Endodermal cell (in vitro differentiated cells): ENCODE results near the gene MAST1. TPM values are rescaled to one million over a fixed set of nuclear protein-coding genes. Genes with fewer than 3 reads are reported as not detected.

Source experiments
- DNase-seq: peaks from one replicate; pipeline ENCODE4 v3.0.0-alpha.2; 2017
- H3K27ac ChIP-seq: 2 replicates; pipeline ENCODE4 v1.5.1; 2013; ENCODE audit warnings: mild to moderate bottlenecking, low read depth, low read length, moderate library complexity
- H3K27me3 ChIP-seq: 2 replicates; pipeline ENCODE4 v1.6.1; 2013; ENCODE audit warnings: mild to moderate bottlenecking, low read length, moderate library complexity; ENCODE audit not compliant: insufficient read depth, control insufficient read depth, poor library complexity, severe bottlenecking
- H3K36me3 ChIP-seq: 2 replicates; pipeline ENCODE4 v1.7.0; 2013; ENCODE audit warnings: mild to moderate bottlenecking, low read length, moderate library complexity; ENCODE audit not compliant: control insufficient read depth, insufficient read depth
- H3K4me1 ChIP-seq: one replicate; pipeline ENCODE4 v1.7.0; 2013; ENCODE audit warnings: low read length; ENCODE audit not compliant: control insufficient read depth, insufficient read depth
- H3K4me3 ChIP-seq: 2 replicates; pipeline ENCODE4 v1.5.1; 2013; ENCODE audit warnings: mild to moderate bottlenecking, low read length, moderate library complexity
- H3K9ac ChIP-seq: 2 replicates; pipeline ENCODE4 v1.6.1; 2013; ENCODE audit warnings: mild to moderate bottlenecking, low read length, moderate library complexity; ENCODE audit not compliant: poor library complexity, severe bottlenecking; ENCODE audit errors: extremely low read depth
- H3K9me3 ChIP-seq: 2 replicates; pipeline ENCODE4 v1.6.1; 2013; ENCODE audit warnings: mild to moderate bottlenecking, low read length, moderate library complexity; ENCODE audit not compliant: control insufficient read depth
- H3K27ac Mint-ChIP-seq: 2 replicates; pipeline ENCODE4 v1.8.0; 2020; ENCODE audit warnings: mixed read lengths
- H3K27me3 Mint-ChIP-seq: 2 replicates; pipeline ENCODE4 v1.8.0; 2021; ENCODE audit warnings: mild to moderate bottlenecking, mixed read lengths; ENCODE audit not compliant: insufficient read depth
- H3K36me3 Mint-ChIP-seq: 2 replicates; pipeline ENCODE4 v1.8.0; 2020; ENCODE audit warnings: low read depth, mixed read lengths
- H3K4me1 Mint-ChIP-seq: 2 replicates; pipeline ENCODE4 v1.8.0; 2020; ENCODE audit warnings: mixed read lengths
- H3K4me3 Mint-ChIP-seq: 2 replicates; pipeline ENCODE4 v1.8.0; 2020; ENCODE audit warnings: mild to moderate bottlenecking, moderate library complexity, mixed read lengths
- H3K9me3 Mint-ChIP-seq: 2 replicates; pipeline ENCODE4 v1.8.0; 2020; ENCODE audit warnings: mild to moderate bottlenecking, mixed read lengths
- CTCF ChIP-seq: fragments of 200-600 bp; sonication (generic); conservative IDR thresholded peaks from 2 replicates; pipeline ENCODE4 v1.5.0; 2021; ENCODE audit warnings: antibody characterized with exemption, mild to moderate bottlenecking
- WGBS, 2 experiments: methylation state at CpG; one replicate each; pipeline versions ENCODE4 v1.1.5 to v1.1.7; 2013; ENCODE audit warnings: missing lambda C conversion rate in 2 of 2, mixed read lengths in 1 of 2; ENCODE audit not compliant: insufficient coverage in 1 of 2, insufficient read length in 1 of 2; 5-methylcytosine and 5-hydroxymethylcytosine counted together
- total RNA-seq, 2 donors: library from RNA; stranded (reverse); fragmentation: NEBNext Ultra II Directional in 1 of 2; extraction: Animal tissue kit (Norgen Biotek cat#: 25700) in 1 of 2; gene quantifications; 2 replicates in 1 of 2; 3 replicates in 1 of 2; pipeline ENCODE4 v1.2.1, GENCODE V29; 2021

Gene MAST1
- total RNA-seq, 2 donors from 2014 or later, result 6.9 to 18.5 TPM

GRCh38 chr19:12868540-12869112 is 30.3 kb downstream of the MAST1 start:
- Mint-ChIP-seq H3K36me3 (peaks cover 21% of the 10 kb centered on the region), H3K27ac (no peak overlapping the region), H3K9me3 (peaks cover 17% of the 10 kb centered on the region), H3K27me3 (peaks cover 12% of the 10 kb centered on the region), H3K4me3 (peak overlapping the region; percentile 57), H3K4me1 (peaks cover 5% of the 10 kb centered on the region)
- Histone ChIP-seq H3K4me1 (no peaks in the 10 kb centered on the region), H3K27me3 (no peaks in the 10 kb centered on the region), H3K36me3 (peaks cover 3% of the 10 kb centered on the region), H3K27ac (no peak overlapping the region), H3K9ac (no peak overlapping the region), H3K9me3 (no peaks in the 10 kb centered on the region), H3K4me3 (no peak overlapping the region)
- peak; percentile 84 for DNase-seq
- TF ChIP-seq CTCF, result no peak
- WGBS, 2 experiments, result 93% methylated on average over 5 to 10 of the region's 10 CpGs

- Mint-ChIP-seq H3K36me3 (peaks cover 29% of the 10 kb centered on the region), H3K27ac (no peak overlapping the region)
These were observed 33.4 kb downstream of the MAST1 start for GRCh38 chr19:12871681-12872080.

DNA sequence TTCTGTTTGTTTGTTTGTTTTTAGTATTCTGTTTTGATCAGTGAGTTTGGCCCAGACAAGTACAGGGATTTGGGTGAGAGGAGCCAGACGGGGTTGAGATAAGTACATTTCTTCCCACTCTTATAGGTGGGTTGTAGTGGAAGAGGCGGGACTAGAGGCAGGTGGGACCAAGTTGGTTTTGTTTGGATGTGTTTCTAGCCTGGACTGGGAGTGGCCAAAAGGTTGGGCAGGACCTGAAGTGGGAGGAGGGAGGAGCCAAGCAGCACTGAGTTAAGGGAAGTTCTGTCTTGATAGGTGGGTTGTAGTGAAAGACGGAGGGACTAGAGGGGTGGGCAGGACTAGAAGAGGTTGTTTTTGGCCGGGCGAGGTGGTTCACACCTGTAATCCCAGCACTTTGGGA is 33.9 kb downstream of the MAST1 start:
- H3K27ac Mint-ChIP-seq, result no peak overlapping the region
- H3K4me3 ChIP-seq, result no peak overlapping the region
- DNase-seq, result no peak
- no peak overlapping the region for H3K9ac ChIP-seq
- no peak overlapping the region for H3K4me3 Mint-ChIP-seq
- peaks cover 29% of the 10 kb centered on the region for H3K36me3 Mint-ChIP-seq
- WGBS, 2 experiments, result 85 to 93% methylated on average over 2 to 5 of the region's 5 CpGs
- peaks cover under 1% of the 10 kb centered on the region for H3K4me1 Mint-ChIP-seq
- H3K36me3 ChIP-seq, result peaks cover 4% of the 10 kb centered on the region
- H3K27me3 ChIP-seq, result no peaks in the 10 kb centered on the region
- H3K27me3 Mint-ChIP-seq, result peaks cover 19% of the 10 kb centered on the region
- no peak overlapping the region for H3K27ac ChIP-seq
- H3K4me1 ChIP-seq, result no peaks in the 10 kb centered on the region
- TF ChIP-seq CTCF, result no peak
- H3K9me3 Mint-ChIP-seq, result peaks cover 17% of the 10 kb centered on the region
- no peaks in the 10 kb centered on the region for H3K9me3 ChIP-seq

More at GRCh38 chr19:12871681-12872080, 33.4 kb downstream of the MAST1 start:
- H3K27me3 ChIP-seq, result no peaks in the 10 kb centered on the region
- no peaks in the 10 kb centered on the region for H3K4me1 ChIP-seq
- H3K9me3 Mint-ChIP-seq, result peaks cover 17% of the 10 kb centered on the region
- H3K4me3 ChIP-seq, result no peak overlapping the region
- no peak for DNase-seq
- H3K4me1 Mint-ChIP-seq, result peaks cover 3% of the 10 kb centered on the region
- no peak overlapping the region for H3K4me3 Mint-ChIP-seq
- peaks cover 19% of the 10 kb centered on the region for H3K27me3 Mint-ChIP-seq
- no peaks in the 10 kb centered on the region for H3K9me3 ChIP-seq
- no peak for TF ChIP-seq CTCF
- no peak overlapping the region for H3K9ac ChIP-seq
- WGBS, 2 experiments, result 89 to 92% methylated on average over 1 to 3 of the region's 3 CpGs
- H3K36me3 ChIP-seq, result peaks cover 4% of the 10 kb centered on the region
- H3K27ac ChIP-seq, result no peak overlapping the region
